Endodermal cell (in vitro differentiated cells): ENCODE results near the gene MKRN2OS. TPM values are rescaled to one million over a fixed set of nuclear protein-coding genes. Genes with fewer than 3 reads are reported as not detected.

ENCODE experiments used
- DNase-seq: peaks from one replicate; pipeline ENCODE4 v3.0.0-alpha.2; 2017
- H3K27ac ChIP-seq: 2 replicates; pipeline ENCODE4 v1.5.1; 2013; ENCODE audit warnings: mild to moderate bottlenecking, low read depth, low read length, moderate library complexity
- H3K27me3 ChIP-seq: 2 replicates; pipeline ENCODE4 v1.6.1; 2013; ENCODE audit warnings: mild to moderate bottlenecking, low read length, moderate library complexity; ENCODE audit not compliant: insufficient read depth, control insufficient read depth, poor library complexity, severe bottlenecking
- H3K36me3 ChIP-seq: 2 replicates; pipeline ENCODE4 v1.7.0; 2013; ENCODE audit warnings: mild to moderate bottlenecking, low read length, moderate library complexity; ENCODE audit not compliant: control insufficient read depth, insufficient read depth
- H3K4me1 ChIP-seq: one replicate; pipeline ENCODE4 v1.7.0; 2013; ENCODE audit warnings: low read length; ENCODE audit not compliant: control insufficient read depth, insufficient read depth
- H3K4me3 ChIP-seq: 2 replicates; pipeline ENCODE4 v1.5.1; 2013; ENCODE audit warnings: mild to moderate bottlenecking, low read length, moderate library complexity
- H3K9ac ChIP-seq: 2 replicates; pipeline ENCODE4 v1.6.1; 2013; ENCODE audit warnings: mild to moderate bottlenecking, low read length, moderate library complexity; ENCODE audit not compliant: poor library complexity, severe bottlenecking; ENCODE audit errors: extremely low read depth
- H3K9me3 ChIP-seq: 2 replicates; pipeline ENCODE4 v1.6.1; 2013; ENCODE audit warnings: mild to moderate bottlenecking, low read length, moderate library complexity; ENCODE audit not compliant: control insufficient read depth
- H3K27ac Mint-ChIP-seq: 2 replicates; pipeline ENCODE4 v1.8.0; 2020; ENCODE audit warnings: mixed read lengths
- H3K27me3 Mint-ChIP-seq: 2 replicates; pipeline ENCODE4 v1.8.0; 2021; ENCODE audit warnings: mild to moderate bottlenecking, mixed read lengths; ENCODE audit not compliant: insufficient read depth
- H3K36me3 Mint-ChIP-seq: 2 replicates; pipeline ENCODE4 v1.8.0; 2020; ENCODE audit warnings: low read depth, mixed read lengths
- H3K4me1 Mint-ChIP-seq: 2 replicates; pipeline ENCODE4 v1.8.0; 2020; ENCODE audit warnings: mixed read lengths
- H3K4me3 Mint-ChIP-seq: 2 replicates; pipeline ENCODE4 v1.8.0; 2020; ENCODE audit warnings: mild to moderate bottlenecking, moderate library complexity, mixed read lengths
- H3K9me3 Mint-ChIP-seq: 2 replicates; pipeline ENCODE4 v1.8.0; 2020; ENCODE audit warnings: mild to moderate bottlenecking, mixed read lengths
- WGBS, 2 experiments: methylation state at CpG; one replicate each; pipeline versions ENCODE4 v1.1.5 to v1.1.7; 2013; ENCODE audit warnings: missing lambda C conversion rate in 2 of 2, mixed read lengths in 1 of 2; ENCODE audit not compliant: insufficient coverage in 1 of 2, insufficient read length in 1 of 2; 5-methylcytosine and 5-hydroxymethylcytosine counted together
- total RNA-seq, 2 donors: library from RNA; stranded (reverse); fragmentation: NEBNext Ultra II Directional in 1 of 2; extraction: Animal tissue kit (Norgen Biotek cat#: 25700) in 1 of 2; gene quantifications; 2 replicates in 1 of 2; 3 replicates in 1 of 2; pipeline ENCODE4 v1.2.1, GENCODE V29; 2021
- TF ChIP-seq, protein P1 (sequence below): fragments of 200-600 bp; sonication (generic); conservative IDR thresholded peaks from 2 replicates; pipeline ENCODE4 v1.5.0; 2021; ENCODE audit warnings: antibody characterized with exemption, mild to moderate bottlenecking

The MKRN2OS gene
- total RNA-seq, 2 donors from 2014 or later, result 0.84 TPM; not detected in 1

DNA sequence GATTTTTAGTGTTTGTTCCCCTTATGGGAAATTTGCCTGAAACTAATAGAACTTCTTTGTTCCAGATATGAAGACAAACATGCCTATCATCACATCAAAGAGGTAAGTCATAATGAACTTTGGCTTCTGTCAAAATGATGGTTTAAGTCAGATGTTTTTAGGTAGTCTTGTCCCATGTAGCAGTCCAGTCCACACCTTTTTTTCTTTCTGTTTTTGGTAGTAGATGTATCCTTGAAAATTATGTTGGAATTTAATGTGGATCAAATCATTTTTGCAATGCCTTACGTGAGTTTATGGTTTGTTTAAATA, 48.9 kb downstream of the MKRN2OS start:
- H3K9me3 ChIP-seq, result no peaks in the 10 kb centered on the region
- no peak overlapping the region for H3K27ac Mint-ChIP-seq
- H3K36me3 ChIP-seq, result peaks cover 43% of the 10 kb centered on the region
- no peak overlapping the region for H3K4me3 ChIP-seq
- H3K27ac ChIP-seq, result no peak overlapping the region
- WGBS, 2 experiments, result 100% methylated on average over 1 of the region's 1 CpG; no CpG with 5 or more reads in 1 of the 2 experiments
- no peaks in the 10 kb centered on the region for H3K9me3 Mint-ChIP-seq
- TF ChIP-seq, protein P1, sequence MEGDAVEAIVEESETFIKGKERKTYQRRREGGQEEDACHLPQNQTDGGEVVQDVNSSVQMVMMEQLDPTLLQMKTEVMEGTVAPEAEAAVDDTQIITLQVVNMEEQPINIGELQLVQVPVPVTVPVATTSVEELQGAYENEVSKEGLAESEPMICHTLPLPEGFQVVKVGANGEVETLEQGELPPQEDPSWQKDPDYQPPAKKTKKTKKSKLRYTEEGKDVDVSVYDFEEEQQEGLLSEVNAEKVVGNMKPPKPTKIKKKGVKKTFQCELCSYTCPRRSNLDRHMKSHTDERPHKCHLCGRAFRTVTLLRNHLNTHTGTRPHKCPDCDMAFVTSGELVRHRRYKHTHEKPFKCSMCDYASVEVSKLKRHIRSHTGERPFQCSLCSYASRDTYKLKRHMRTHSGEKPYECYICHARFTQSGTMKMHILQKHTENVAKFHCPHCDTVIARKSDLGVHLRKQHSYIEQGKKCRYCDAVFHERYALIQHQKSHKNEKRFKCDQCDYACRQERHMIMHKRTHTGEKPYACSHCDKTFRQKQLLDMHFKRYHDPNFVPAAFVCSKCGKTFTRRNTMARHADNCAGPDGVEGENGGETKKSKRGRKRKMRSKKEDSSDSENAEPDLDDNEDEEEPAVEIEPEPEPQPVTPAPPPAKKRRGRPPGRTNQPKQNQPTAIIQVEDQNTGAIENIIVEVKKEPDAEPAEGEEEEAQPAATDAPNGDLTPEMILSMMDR, result no peak
- no peak overlapping the region for H3K4me3 Mint-ChIP-seq
- no peak overlapping the region for H3K9ac ChIP-seq
- no peaks in the 10 kb centered on the region for H3K4me1 ChIP-seq
- no peaks in the 10 kb centered on the region for H3K27me3 Mint-ChIP-seq
- H3K27me3 ChIP-seq, result no peaks in the 10 kb centered on the region
- no peaks in the 10 kb centered on the region for H3K4me1 Mint-ChIP-seq
- peaks cover 46% of the 10 kb centered on the region for H3K36me3 Mint-ChIP-seq
- no peak for DNase-seq

DNA sequence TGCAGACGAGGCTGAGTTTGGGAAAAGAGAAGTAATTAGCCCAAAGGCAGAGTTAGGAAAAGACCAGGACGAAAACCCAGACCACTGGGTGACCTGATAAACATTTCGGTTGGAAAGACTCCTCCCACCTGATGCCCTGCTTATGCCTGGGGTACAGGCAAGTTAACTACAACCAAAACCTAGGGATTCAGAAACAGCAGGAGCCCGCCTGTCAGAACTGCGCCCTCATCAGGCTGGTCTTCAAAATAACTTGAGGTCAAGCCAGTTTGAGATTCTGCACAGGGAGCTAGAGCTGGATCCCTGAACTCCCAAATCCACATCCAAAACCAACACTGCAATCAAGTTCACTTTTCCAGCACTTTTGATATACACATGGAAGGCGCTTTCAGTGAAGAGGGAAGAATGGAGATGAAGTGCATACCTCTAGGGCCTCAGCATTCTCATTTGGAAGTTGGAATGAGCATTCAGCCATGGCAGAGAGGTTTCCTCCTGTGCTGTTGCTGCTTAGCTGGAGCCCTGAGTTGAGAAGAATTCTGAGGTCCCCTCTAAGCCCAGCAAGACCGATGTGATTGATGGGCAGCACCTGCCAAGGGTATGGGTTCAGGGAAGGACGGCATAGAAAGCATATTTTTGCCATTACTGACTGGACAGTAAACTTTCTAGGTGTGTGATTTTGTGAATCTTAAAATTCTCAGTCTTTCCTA, 49.4 kb downstream of the MKRN2OS start:
- no peak overlapping the region for H3K4me3 Mint-ChIP-seq
- peaks cover 40% of the 10 kb centered on the region for H3K36me3 ChIP-seq
- H3K27me3 ChIP-seq, result no peaks in the 10 kb centered on the region
- DNase-seq, result peak; percentile 74
- peaks cover 45% of the 10 kb centered on the region for H3K36me3 Mint-ChIP-seq
- H3K27ac ChIP-seq, result no peak overlapping the region
- no peaks in the 10 kb centered on the region for H3K4me1 Mint-ChIP-seq
- no peaks in the 10 kb centered on the region for H3K4me1 ChIP-seq
- no peaks in the 10 kb centered on the region for H3K9me3 Mint-ChIP-seq
- no peaks in the 10 kb centered on the region for H3K27me3 Mint-ChIP-seq
- no peak overlapping the region for H3K9ac ChIP-seq
- H3K9me3 ChIP-seq, result no peaks in the 10 kb centered on the region
- no peak overlapping the region for H3K27ac Mint-ChIP-seq
- TF ChIP-seq, protein P1, result peak; percentile 72
- no peak overlapping the region for H3K4me3 ChIP-seq
- 84 to 86% methylated on average over 5 to 8 of the region's 8 CpGs for WGBS, 2 experiments

DNA sequence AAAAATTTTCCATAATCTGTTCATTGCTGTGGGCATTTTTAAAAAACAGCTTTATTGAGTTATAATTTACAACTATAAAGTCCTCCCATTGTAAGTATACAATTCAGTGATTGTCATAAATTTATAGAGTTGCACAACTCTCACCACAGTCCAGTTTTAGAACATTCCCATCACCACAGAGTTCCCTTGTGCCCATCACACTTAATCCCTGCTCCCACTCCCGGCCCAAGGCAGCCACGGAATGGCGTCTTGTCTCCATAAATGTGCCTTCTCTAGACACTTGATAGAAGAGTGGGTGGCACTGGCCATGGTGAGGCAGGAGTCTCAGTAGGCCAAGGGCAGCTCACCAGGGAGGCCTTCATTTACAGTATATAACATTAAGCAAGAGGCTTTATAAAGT, 54.8 kb downstream of the MKRN2OS start:
- no peak overlapping the region for H3K4me3 Mint-ChIP-seq
- H3K9ac ChIP-seq, result no peak overlapping the region
- no peaks in the 10 kb centered on the region for H3K4me1 ChIP-seq
- peaks cover 30% of the 10 kb centered on the region for H3K36me3 Mint-ChIP-seq
- H3K4me3 ChIP-seq, result no peak overlapping the region
- DNase-seq, result no peak
- H3K27ac Mint-ChIP-seq, result peak overlapping the region; percentile 30
- peaks cover 25% of the 10 kb centered on the region for H3K36me3 ChIP-seq
- H3K9me3 ChIP-seq, result no peaks in the 10 kb centered on the region
- peaks cover under 1% of the 10 kb centered on the region for H3K4me1 Mint-ChIP-seq
- no peak overlapping the region for H3K27ac ChIP-seq
- no peaks in the 10 kb centered on the region for H3K9me3 Mint-ChIP-seq
- WGBS, 2 experiments, result 98 to 100% methylated on average over 1 to 3 of the region's 3 CpGs
- H3K27me3 ChIP-seq, result no peaks in the 10 kb centered on the region
- no peaks in the 10 kb centered on the region for H3K27me3 Mint-ChIP-seq
- TF ChIP-seq, protein P1, result no peak
